ENCODE data around the gene SIPA1. TPM values are rescaled to one million over a fixed set of nuclear protein-coding genes. Genes with fewer than 3 reads are reported as not detected.
"Not testable (repeated sequence)": the region's sequence is repeated elsewhere in the genome, so short reads cannot be mapped to it uniquely, and the experiment has no call there.

SIPA1 gene
- total RNA-seq, 1 donor from 2014 or later, result 23.5 TPM

DNA sequence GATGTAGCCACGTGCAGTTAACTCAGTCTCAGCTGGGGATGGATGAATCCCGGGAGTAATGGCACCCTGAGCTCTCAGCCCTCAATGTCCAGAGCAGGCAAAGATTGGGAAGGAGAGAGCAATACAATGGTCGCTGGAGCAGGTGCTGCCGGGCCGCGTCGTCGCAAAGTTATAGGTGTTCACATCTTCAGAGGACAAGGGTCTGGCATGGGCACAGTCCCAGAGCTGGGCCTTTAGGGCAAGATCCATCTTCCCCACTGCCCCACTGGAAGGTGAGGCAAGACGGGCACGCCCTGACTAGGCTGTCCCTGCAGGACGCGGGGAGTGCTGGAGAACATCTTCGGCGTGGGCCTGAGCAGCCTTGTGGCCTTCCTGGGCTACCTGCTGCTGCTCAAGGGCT lies 14.7 kb upstream of the SIPA1 start:
- DNase-seq, result no peak

DNA sequence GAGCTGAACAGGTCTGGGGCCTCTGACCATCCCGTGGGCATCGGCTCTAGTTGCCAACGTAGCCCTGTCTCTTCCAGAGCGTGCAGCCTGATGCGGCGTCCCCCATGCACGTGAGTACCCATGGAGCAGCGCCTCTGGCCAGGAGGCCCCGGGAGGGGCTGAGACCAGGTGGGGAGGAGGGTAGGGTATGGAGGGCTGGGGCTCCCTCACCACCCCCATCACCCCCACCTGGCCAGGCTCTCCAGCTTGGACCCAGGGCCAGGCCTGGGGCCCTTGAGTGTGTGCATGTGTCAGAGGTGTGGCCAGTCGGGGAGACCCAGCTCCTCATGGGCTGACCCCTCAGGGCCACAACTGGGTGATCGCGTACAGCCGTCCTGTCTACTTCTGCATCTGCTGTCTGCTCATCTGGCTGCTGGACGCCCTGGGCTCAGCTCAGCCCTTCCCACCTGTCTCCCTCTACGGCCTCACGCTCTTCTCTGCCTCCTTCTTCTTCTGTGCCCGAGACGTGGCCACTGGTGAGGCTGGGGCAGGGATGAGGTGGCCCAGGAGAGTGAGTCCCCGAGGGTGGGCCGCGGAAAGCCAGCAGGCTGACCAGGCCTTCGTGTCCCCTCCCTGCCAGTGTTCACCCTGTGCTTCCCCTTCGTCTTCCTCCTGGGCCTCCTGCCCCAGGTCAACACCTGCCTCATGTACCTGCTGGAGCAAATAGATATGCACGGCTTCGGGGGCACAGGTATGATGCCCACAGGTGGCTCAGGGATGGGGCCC lies 13.9 kb upstream of the SIPA1 start:
- DNase-seq, result no peak

DNA sequence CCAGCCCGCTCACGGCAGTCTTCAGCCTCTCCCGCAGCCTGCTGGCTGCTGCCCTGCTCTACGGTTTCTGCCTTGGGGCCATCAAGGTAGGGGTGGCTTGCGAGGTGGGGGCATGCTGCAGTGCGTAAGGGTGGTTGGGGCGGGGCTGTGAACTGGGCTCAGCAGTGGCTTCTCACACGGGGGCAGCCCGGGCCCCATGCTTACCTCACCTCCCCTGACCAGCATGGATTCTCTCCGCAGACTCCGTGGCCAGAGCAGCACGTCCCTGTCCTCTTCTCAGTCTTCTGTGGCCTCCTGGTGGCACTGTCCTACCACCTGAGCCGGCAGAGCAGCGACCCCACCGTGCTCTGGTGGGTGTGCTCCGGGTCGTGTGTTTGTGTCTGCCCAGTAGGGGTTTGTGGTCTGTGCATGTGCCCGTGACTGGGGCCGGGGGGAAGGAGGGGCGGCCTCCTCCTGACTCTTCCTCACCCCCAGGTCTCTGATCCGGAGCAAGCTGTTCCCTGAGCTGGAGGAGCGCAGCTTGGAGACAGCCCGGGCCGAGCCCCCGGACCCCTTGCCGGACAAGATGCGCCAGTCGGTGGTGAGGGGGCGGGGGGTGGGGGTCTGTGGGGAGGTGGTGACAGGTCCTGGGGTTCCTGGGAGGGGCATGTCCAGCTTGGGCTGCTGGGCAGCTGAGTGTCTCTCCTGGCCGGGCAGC lies 12.8 kb upstream of the SIPA1 start:
- DNase-seq, result no peak

- peak; percentile 45 for DNase-seq
Observed at GRCh38 chr11:65625628-65626342, 12.1 kb upstream of the SIPA1 start.

DNA sequence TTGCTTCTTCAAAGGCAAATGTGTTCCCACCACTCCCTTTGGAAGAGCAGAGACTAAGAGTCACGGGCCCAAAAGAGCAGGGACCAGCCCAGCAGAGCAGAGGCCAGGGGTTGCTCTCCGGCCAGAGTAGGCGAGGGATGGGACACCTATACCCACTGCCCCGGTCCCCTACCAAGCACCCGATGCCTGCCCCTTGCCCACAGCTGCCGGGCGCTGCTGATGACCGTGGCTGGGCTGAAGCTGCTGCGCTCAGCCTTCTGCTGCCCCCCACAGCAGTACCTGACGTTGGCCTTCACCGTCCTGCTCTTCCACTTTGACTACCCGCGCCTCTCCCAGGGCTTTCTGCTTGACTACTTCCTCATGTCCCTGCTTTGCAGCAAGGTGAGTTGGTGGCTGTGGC lies 10.7 kb upstream of the SIPA1 start:
- no peak for DNase-seq

- DNase-seq, result no peak
Observed at GRCh38 chr11:65629579-65629978, 8.3 kb upstream of the SIPA1 start.

DNA sequence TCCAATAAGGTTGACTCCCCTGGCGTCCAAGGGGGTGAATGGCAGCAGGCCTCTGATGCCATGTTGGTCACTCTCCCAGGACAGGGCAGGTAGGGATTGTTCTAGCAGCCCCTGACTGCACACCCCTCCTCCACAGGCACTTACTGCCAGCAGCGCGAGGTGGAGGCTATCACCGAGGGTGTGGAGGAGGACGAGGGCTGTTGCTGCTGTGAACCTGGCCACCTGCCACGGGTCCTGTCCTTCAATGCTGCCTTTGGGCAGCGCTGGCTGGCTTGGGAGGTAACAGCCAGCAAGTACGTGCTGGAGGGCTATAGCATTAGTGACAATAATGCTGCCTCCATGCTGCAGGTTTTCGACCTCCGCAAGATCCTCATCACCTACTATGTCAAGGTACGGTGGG lies 7.7 kb upstream of the SIPA1 start:
- no peak for DNase-seq

DNA sequence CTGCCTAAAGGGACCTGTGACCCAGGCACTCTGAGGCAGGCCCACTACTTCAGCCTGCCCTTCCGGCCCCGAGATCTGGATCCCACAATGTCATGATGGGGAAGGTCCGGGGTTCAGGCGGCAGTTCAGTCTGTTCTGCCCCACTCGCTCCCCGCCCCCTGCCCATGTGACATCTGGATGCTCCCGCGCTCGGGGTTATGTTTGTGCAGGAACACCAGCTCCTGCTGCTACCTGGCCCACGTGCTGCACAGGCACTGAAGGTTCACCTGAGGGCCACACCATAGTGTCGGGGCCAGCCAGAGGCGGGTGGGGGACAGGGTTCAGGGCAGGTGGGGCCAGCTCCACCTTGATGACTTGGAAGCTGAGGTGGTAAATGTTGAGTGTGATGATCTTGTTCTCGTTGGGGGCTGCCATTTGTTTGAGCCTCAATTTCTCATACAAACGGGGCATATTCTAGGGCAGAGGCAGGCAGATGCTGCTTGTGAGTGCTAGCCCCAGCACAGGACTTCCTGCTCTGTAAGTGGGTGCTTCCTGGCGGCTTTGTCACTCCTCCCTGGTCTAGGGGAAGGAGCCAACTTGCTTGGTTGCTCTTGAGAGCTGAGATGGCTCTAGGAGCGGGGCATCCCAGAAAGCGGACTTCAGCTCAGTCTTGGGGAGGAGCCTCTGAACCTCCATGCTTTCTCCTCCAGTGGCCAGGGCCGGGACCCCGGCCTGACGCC lies 4.4 kb upstream of the SIPA1 start:
- no peak for DNase-seq

DNA sequence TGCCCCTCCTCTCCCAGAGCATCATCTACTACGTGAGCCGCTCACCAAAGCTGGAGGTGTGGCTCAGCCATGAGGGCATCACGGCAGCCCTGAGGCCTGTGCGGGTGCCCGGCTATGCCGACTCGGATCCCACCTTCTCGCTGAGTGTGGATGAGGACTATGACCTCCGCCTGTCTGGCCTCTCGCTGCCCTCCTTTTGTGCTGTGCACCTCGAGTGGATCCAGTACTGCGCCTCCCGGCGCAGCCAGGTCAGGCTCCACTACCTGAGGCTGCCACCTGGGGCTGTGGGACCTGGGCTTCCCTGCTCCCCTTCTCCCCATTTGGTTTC lies 3.8 kb upstream of the SIPA1 start:
- DNase-seq, result no peak

DNA sequence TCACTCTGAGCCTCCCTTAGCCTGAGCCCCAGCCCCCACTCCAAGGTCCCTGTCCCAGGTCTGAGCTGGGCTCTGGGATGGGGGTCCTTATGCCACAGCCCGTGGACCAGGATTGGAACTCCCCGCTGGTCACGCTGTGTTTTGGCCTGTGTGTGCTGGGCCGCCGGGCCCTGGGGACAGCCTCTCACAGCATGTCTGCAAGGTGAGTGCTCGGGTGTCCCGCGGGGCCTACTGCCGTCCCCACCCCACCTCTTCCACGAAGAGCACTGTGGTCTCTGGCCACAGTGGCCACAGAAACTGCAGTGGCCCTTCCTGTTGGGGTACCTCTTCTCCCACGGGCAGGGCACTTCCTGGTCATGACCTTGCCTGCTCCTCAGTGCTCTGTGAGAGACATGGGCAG lies 3.5 kb upstream of the SIPA1 start:
- no peak for DNase-seq

DNA sequence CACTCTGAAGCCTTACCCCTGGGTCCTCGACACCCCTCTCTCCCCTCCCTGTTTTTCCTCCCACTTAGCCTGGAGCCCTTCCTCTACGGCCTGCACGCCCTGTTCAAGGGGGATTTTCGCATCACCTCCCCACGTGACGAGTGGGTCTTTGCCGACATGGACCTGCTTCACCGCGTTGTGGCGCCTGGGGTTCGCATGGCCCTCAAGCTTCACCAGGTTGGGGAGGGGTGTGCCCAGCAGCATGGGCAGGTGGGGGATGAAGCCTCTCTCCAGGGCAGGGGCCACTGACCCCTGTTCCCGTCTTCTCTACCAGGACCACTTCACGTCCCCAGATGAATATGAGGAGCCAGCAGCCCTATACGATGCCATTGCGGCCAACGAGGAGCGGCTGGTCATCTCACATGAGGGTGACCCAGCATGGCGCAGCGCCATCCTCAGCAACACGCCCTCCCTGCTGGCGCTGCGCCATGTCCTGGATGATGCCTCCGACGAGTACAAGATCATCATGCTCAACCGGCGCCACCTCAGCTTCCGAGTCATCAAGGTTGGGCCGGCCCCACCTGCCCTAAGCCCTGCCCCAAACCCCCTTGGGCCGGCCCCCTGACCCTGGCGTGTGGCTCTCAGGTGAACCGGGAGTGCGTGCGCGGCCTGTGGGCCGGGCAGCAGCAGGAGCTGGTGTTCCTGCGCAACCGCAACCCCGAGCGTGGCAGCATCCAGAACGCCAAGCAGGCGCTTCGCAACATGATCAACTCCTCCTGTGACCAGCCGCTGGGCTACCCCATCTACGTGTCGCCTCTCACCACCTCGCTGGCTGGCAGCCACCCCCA lies 2.8 kb upstream of the SIPA1 start:
- no peak for DNase-seq

DNA sequence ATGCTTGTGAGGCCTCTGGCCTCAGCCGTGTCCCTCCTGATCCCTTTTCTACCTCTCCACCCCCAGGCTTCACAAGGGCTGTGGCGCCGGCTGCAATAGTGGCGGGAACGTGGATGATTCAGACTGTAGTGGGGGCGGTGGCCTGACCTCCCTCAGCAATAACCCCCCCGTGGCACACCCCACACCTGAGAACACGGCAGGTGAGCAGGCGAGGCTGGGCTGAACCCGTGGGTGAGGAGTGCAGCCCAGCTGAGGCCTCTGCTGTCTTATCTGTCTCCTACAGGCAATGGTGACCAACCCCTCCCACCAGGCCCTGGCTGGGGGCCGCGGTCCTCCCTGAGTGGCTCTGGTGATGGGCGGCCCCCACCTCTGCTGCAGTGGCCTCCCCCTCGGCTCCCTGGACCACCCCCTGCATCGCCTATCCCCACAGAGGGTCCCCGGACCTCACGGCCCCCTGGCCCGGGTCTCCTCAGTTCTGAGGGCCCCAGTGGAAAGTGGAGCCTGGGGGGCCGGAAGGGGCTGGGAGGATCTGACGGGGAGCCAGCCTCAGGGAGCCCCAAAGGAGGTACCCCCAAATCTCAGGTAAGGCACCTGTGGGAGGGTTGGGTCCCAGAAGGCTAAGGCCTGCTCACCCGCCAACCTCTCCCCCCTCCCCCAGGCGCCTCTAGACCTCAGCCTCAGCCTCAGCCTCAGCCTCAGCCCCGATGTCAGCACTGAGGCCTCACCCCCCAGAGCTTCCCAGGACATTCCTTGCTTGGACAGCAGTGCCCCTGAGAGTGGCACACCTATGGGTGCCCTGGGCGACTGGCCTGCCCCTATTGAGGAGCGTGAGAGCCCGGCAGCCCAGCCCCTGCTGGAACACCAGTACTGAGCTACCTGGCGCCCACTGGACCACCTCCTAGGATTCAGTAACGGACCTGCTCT lies 1.5 kb upstream of the SIPA1 start:
- DNase-seq, result no peak

GRCh38 chr11:65637032-65637557 lies 806 bp upstream of the SIPA1 start:
- DNase-seq, result no peak

GRCh38 chr11:65639228-65639597 lies 1.3 kb downstream of the SIPA1 start:
- not testable (repeated sequence) for DNase-seq

DNA sequence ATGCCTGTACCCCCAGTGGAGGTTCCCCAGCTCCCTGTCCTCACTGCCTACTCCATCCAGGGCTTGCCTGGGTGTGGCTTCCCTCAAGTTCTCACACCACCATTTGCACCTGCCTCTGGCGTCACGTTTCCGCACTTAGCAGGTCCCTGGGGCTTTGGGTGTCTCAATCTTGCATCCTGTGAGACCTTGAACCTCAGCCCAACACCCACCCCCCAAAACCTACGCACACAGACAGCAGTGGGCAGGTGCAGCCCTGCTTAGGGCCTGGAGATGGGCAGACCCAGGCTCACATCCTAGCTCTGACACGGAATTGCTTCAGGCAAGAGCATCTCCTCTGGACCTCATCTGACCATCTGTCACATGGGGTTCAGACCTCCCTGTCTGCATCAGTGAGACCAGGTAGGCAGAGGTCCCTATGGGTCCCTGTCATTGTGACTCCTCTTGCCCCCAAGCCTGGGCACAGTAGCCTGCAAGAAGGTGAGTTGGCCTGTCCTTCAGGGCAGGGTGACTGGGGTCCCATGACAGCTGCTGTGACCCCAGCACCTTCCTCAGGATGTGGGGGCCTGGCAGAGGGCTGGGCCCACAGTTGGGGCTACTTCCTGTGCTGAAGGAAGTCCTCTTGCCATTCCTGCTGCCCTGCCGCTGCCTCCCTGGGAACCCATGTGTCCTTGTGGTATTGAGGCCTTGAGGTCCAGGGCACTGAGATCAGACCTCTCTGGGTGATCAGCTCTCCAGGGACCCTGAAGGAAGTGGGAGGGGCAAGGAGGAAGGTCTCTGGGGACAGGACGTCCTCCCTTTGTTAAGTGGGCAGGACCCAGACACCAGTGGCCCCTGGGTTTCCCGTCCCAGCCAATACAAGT lies 2.0 kb downstream of the SIPA1 start:
- DNase-seq, result no peak

- no peak for DNase-seq
Observed at GRCh38 chr11:65640483-65641296, 2.8 kb downstream of the SIPA1 start.

GRCh38 chr11:65641297-65642013 lies 3.6 kb downstream of the SIPA1 start:
- no peak for DNase-seq

Measured in tongue (tissue), 2 donors.